ENCODE data around the gene PARP15. TPM values are rescaled to one million over a fixed set of nuclear protein-coding genes. Genes with fewer than 3 reads are reported as not detected.
A peak's percentile ranks its signal among the peaks of the same experiment; 100 is the strongest.
"Not testable (repeated sequence)": the region's sequence is repeated elsewhere in the genome, so short reads cannot be mapped to it uniquely, and the experiment has no call there.

Gene PARP15
- total and polyA plus RNA-seq, 2 experiments from 2014 or later: 0.39 to 0.87 TPM

DNA sequence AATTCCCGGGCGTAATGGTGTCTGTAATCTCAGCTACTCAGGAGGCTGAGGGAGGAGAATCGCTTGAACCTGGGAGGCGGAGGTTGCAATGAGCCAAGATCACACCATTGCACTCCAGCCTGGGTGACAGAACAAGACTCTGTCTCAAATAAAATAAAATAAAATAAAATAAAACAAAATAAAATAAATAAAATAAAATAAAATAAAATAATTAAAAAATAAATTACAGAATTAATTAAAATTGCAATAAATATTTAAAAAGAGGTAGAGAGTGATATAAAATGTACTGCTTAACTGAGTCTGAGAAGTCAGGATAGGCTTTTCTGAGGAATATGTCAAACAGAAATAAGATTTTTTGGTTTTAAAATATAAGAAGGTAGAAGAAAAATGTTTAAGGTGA is 80.9 kb downstream of the PARP15 start:
- not testable (repeated sequence) for H3K4me3 Mint-ChIP-seq; H3K9me3 Mint-ChIP-seq; H3K36me3 Mint-ChIP-seq (ENCODE audit: low read depth); H3K79me2 ChIP-seq (replicated peaks; ENCODE audit: insufficient read depth); ATAC-seq; H3K27ac Mint-ChIP-seq; H3K4me1 Mint-ChIP-seq; H4K20me1 ChIP-seq (replicated peaks; ENCODE audit: insufficient read depth); H3K4me1 ChIP-seq (ENCODE audit: insufficient read depth); DNase-seq (ENCODE audit: low spot score); H3F3A ChIP-seq (replicated peaks; ENCODE audit: low read depth); H3K4me3 ChIP-seq; H3K27ac ChIP-seq (ENCODE audit: low read depth); H3K4me2 ChIP-seq; H3K27me3 ChIP-seq (ENCODE audit: insufficient read depth); H3K27me3 Mint-ChIP-seq (ENCODE audit: insufficient read depth, low read depth, poor library complexity); H3K9me2 ChIP-seq (ENCODE audit: insufficient read depth); H3K36me3 ChIP-seq (ENCODE audit: insufficient read depth)
- H2AFZ ChIP-seq: peak overlapping the region; percentile 88; the same call in 1 of the 2 replicates

DNA sequence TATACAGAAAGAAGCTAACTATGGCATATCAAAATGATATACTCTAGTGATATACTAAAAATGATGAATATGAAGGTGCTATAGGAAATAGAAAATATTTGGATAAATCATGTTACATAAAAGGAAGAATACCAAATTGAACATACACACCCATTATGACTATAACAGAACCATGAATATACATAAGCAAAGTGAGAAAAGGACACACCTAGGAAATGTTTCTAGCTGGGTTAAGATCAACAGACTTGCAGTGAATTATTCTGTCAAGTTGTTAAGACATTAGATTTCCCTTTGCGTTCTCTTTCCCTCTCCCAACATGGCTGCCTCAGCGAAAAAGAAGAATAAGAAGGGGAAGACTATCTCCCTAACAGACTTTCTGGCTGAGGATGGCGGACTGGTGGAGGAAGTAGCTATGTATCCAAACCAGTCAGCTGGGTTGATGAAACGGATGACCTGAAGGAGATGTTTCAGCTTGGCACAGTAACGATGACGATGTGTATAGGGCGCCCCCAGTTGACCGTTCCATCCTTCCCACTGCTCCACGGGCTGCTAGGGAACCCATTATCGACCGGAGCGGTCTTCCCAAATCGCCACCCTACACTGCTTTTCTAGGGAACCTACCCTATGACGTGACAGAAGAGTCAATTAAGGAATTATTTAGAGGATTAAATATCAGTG is 83.0 kb downstream of the PARP15 start:
- H3K27me3 Mint-ChIP-seq (ENCODE audit: insufficient read depth, low read depth, poor library complexity): peaks cover 6% of the 10 kb centered on the region
- DNase-seq (ENCODE audit: low spot score): peak; percentile 91

More for the DNA sequence above, 83.0 kb downstream of the PARP15 start:
- H3K9me3 Mint-ChIP-seq: no peaks in the 10 kb centered on the region
- Histone ChIP-seq H3K4me1 (ENCODE audit: insufficient read depth) (peaks cover 2% of the 10 kb centered on the region; the same call in 1 of the 2 replicates), H3K4me2 (no peak overlapping the region), H3K4me3 (no peak overlapping the region), H3F3A (replicated peaks; ENCODE audit: low read depth) (no peaks in the 10 kb centered on the region), H3K79me2 (replicated peaks; ENCODE audit: insufficient read depth) (no peaks in the 10 kb centered on the region), H4K20me1 (replicated peaks; ENCODE audit: insufficient read depth) (no peaks in the 10 kb centered on the region), H3K27ac (ENCODE audit: low read depth) (no peak overlapping the region), H2AFZ (peak overlapping the region; percentile 39), H3K36me3 (ENCODE audit: insufficient read depth) (no peaks in the 10 kb centered on the region), H3K9me2 (ENCODE audit: insufficient read depth) (no peaks in the 10 kb centered on the region), H3K27me3 (ENCODE audit: insufficient read depth) (no peaks in the 10 kb centered on the region)
- no peak overlapping the region for H3K27ac Mint-ChIP-seq
- no peaks in the 10 kb centered on the region for H3K36me3 Mint-ChIP-seq (ENCODE audit: low read depth)
- H3K4me3 Mint-ChIP-seq: no peak overlapping the region
- peaks cover 5% of the 10 kb centered on the region; the same call in 1 of the 3 replicates for H3K4me1 Mint-ChIP-seq
- TF ChIP-seq CREB1 (CRISPR knock-in tag; IDR thresholded peaks at IDR 0.05; ENCODE audit: low read depth) (peak; percentile 52), EZH2phosphoT487 (IDR thresholded peaks at IDR 0.05; ENCODE audit: unreplicated experiment) (no peak), ZNF114 (CRISPR knock-in tag; IDR thresholded peaks at IDR 0.05) (no peak), JUNB (IDR thresholded peaks at IDR 0.05; ENCODE audit: unreplicated experiment) (no peak)
- TF ChIP-seq, protein P1, sequence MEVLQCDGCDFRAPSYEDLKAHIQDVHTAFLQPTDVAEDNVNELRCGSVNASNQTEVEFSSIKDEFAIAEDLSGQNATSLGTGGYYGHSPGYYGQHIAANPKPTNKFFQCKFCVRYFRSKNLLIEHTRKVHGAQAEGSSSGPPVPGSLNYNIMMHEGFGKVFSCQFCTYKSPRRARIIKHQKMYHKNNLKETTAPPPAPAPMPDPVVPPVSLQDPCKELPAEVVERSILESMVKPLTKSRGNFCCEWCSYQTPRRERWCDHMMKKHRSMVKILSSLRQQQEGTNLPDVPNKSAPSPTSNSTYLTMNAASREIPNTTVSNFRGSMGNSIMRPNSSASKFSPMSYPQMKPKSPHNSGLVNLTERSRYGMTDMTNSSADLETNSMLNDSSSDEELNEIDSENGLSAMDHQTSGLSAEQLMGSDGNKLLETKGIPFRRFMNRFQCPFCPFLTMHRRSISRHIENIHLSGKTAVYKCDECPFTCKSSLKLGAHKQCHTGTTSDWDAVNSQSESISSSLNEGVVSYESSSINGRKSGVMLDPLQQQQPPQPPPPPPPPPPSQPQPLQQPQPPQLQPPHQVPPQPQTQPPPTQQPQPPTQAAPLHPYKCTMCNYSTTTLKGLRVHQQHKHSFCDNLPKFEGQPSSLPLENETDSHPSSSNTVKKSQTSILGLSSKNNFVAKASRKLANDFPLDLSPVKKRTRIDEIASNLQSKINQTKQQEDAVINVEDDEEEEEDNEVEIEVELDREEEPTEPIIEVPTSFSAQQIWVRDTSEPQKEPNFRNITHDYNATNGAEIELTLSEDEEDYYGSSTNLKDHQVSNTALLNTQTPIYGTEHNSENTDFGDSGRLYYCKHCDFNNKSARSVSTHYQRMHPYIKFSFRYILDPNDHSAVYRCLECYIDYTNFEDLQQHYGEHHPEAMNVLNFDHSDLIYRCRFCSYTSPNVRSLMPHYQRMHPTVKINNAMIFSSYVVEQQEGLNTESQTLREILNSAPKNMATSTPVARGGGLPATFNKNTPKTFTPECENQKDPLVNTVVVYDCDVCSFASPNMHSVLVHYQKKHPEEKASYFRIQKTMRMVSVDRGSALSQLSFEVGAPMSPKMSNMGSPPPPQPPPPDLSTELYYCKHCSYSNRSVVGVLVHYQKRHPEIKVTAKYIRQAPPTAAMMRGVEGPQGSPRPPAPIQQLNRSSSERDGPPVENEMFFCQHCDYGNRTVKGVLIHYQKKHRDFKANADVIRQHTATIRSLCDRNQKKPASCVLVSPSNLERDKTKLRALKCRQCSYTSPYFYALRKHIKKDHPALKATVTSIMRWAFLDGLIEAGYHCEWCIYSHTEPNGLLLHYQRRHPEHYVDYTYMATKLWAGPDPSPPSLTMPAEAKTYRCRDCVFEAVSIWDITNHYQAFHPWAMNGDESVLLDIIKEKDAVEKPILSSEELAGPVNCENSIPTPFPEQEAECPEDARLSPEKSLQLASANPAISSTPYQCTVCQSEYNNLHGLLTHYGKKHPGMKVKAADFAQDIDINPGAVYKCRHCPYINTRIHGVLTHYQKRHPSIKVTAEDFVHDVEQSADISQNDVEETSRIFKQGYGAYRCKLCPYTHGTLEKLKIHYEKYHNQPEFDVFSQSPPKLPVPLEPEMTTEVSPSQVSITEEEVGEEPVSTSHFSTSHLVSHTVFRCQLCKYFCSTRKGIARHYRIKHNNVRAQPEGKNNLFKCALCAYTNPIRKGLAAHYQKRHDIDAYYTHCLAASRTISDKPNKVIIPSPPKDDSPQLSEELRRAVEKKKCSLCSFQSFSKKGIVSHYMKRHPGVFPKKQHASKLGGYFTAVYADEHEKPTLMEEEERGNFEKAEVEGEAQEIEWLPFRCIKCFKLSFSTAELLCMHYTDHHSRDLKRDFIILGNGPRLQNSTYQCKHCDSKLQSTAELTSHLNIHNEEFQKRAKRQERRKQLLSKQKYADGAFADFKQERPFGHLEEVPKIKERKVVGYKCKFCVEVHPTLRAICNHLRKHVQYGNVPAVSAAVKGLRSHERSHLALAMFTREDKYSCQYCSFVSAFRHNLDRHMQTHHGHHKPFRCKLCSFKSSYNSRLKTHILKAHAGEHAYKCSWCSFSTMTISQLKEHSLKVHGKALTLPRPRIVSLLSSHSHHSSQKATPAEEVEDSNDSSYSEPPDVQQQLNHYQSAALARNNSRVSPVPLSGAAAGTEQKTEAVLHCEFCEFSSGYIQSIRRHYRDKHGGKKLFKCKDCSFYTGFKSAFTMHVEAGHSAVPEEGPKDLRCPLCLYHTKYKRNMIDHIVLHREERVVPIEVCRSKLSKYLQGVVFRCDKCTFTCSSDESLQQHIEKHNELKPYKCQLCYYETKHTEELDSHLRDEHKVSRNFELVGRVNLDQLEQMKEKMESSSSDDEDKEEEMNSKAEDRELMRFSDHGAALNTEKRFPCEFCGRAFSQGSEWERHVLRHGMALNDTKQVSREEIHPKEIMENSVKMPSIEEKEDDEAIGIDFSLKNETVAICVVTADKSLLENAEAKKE (CRISPR knock-in tag; IDR thresholded peaks at IDR 0.05): peak; percentile 40; the same call in 1 of the 2 replicates
- TF ChIP-seq, protein P2, sequence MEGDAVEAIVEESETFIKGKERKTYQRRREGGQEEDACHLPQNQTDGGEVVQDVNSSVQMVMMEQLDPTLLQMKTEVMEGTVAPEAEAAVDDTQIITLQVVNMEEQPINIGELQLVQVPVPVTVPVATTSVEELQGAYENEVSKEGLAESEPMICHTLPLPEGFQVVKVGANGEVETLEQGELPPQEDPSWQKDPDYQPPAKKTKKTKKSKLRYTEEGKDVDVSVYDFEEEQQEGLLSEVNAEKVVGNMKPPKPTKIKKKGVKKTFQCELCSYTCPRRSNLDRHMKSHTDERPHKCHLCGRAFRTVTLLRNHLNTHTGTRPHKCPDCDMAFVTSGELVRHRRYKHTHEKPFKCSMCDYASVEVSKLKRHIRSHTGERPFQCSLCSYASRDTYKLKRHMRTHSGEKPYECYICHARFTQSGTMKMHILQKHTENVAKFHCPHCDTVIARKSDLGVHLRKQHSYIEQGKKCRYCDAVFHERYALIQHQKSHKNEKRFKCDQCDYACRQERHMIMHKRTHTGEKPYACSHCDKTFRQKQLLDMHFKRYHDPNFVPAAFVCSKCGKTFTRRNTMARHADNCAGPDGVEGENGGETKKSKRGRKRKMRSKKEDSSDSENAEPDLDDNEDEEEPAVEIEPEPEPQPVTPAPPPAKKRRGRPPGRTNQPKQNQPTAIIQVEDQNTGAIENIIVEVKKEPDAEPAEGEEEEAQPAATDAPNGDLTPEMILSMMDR (conservative IDR thresholded peaks at IDR 0.05; ENCODE audit: low read depth in 2 of 2): peak; percentile 61 to 97
- peak; percentile 99 for ATAC-seq
